RKO (cell line): ENCODE results near the gene GRID1.
"Not testable (repeated sequence)": the region's sequence is repeated elsewhere in the genome, so short reads cannot be mapped to it uniquely, and the experiment has no call there.

Source experiments
- DNase-seq: peaks from one replicate; pipeline ENCODE4 v3.0.0-alpha.2; 2016; ENCODE audit warnings: low spot score

Gene GRID1

DNA sequence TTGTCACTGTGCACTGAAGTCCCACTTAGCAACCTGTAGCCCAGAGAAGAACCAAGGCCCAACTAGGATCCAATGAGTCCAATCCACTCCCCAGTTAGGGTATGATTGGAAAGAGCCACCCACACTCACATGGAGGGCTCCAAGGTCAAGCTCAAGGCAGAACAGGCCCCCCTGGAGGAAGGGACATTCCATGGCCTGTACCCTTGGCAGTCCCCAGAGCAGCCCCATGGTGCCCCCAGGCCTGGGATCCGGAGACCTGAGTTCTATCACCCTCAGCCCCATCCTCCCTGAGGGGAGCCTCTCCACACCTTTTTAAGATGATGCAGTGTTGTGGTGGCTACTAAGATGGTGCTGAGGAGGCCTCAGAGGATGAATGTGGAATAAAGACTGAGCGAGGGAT lies 231.4 kb downstream of the GRID1 start:
- DNase-seq = no peak

DNA sequence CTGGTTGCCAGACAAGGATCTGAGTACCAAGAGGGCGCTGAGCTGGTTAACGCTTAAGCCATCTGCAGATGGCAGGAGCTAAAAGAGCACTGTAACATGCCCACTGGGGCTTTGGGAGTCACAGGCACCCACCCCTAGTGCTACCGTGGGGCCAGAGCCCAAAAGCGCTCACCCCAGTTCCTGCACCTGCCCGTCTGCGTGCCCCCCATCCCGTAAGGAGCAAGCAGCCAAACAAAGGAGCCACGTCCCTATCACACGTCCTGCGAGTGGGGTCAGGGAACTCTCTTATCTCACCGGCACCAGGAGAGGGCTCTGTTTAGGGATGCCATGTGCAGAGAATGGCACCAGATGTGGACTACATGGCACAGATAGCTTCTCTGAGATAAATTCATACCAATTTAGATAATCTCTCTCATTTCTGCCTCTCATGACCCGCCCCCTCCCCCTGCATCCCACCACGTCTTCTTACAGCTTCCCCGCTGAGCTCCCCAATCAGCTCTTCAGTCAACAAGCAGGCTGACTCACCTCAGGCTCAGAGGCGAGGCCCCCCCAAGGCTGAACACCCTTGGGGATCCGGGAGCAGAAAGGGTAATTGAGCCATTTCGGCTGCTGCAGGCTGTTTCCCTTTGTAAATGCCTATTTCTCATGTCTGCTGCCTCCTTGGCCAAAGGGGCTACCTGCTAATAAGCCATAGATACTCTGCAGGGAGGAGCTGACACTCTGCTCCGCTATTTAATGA lies 235.7 kb downstream of the GRID1 start:
- DNase-seq = no peak

DNA sequence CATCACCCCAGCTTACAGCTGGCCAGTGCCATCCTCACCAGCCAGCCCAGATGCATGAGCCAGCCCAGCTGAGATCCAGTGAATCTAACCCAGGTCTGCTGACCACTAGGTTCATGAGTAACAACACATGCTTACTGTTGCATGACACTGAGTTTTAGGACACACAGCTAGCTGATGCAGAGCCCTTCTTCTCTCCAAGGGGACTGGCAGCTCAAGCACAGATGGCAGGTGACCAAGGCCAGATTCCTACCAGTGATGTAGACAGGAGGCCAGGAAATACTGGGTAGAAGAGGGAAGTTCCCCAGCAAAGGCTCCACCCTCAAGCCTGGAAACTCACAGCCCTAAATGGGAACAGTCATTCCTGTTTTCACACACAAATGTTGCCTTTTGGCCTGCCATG lies 236.6 kb downstream of the GRID1 start:
- no peak for DNase-seq

- no peak for DNase-seq
Observed at GRCh38 chr10:86128360-86128759, 238.2 kb downstream of the GRID1 start.

DNA sequence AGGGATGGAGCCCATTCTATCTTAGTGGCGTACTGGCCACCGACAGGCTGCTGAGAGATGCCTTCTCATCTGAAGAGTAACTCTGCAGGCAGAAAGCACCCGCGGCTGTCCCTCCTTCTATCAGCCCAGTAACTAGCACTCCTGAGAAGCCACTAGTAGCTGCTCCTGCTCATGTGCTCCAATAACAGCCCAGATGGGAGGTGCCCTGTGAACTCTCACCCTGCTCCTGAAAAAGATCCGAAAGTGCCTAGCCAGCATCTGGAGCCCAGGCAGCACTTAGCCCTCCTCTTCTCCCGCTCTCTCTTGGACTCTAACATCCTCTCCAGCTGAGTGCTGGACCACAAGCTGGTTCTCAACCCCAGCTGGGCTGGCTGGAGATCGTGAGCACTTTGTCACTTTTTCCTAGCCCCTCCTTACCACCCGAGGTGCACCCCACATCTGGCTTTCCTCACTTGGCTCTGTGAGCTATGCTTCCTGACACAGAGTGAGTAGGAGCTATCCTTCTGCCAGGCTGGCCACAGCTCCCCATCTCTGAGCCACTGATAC lies 239.2 kb downstream of the GRID1 start:
- DNase-seq = no peak

GRCh38 chr10:86124734-86125133 lies 241.9 kb downstream of the GRID1 start:
- DNase-seq = no peak

- no peak for DNase-seq
Observed at GRCh38 chr10:86123715-86124114, 242.9 kb downstream of the GRID1 start.

DNA sequence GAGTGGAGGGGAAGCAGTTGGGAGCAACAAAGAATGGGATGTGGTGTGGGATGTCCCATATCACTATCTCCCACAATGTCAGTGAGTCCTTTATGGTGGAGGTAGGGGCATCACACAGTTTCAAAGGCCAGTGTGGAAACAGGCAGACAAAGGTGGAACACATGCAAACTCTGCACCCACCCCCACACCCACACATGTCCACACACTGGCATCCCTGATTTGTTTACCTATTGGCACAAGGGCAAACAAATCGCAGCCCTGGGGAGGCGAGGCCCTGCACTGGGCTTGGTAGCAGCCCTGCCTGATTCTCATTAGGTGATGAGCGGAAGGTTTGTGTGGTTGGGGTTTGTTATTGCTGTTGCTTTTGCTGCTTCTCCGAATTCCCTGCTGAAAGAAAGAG lies 243.3 kb downstream of the GRID1 start:
- DNase-seq = no peak

DNA sequence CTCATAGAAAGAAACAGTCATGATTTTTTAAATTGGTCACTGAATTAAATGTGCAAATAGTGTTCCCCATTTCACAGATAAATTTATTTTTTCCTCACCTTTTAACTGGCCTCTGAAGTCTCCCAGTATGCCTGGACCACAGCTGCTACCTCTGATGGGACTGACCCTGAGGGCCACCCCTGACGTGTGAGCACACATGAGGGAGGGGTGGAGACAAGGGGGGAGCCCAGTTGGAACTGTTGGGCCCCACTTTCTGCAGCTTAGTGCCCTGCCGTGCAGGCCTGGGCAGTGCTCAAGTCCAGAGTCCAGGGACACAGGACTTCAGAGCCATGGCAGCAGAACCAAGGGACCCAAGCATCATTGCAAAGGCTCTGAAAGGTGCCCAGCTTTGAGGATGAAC lies 243.9 kb downstream of the GRID1 start:
- no peak for DNase-seq

- no peak for DNase-seq
Observed at GRCh38 chr10:86121200-86121599, 245.4 kb downstream of the GRID1 start.

DNA sequence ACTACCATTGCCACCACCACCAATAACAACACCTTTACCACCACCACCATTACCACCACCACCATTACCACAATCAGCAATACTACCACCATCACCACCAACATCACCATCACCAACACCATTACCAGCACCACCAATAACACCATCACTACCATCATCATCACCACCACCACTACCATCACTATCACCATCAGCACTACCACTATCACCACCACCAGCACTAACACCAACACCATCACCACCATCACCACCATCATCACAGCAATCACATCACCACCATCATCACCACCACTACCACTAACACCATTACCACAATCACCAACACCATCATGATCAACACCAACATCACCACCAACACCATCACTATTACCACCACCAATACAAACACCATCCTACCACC lies 249.5 kb downstream of the GRID1 start:
- no peak for DNase-seq

- no peak for DNase-seq
Observed at GRCh38 chr10:86113983-86114382, 252.6 kb downstream of the GRID1 start.

DNA sequence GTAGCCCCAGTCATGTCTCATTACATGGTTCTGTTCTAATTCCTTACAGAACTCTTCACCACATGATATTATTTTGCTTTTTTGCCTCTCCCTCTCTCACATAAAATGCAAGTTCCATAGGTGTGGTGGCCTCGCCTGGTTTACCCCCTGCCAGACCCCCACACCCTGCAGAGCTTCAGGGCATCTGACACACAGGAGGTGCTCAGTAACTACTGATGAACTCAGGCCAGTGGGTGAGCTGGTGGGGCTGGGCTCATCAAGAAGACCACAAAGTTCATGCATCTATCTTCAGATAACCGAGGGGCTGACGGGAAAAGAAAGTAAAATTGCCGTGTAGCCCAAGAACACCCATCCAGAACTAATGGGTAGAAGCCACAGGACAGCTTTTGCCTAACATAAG lies 253.1 kb downstream of the GRID1 start:
- no peak for DNase-seq

GRCh38 chr10:86113044-86113443 lies 253.6 kb downstream of the GRID1 start:
- DNase-seq = no peak

DNA sequence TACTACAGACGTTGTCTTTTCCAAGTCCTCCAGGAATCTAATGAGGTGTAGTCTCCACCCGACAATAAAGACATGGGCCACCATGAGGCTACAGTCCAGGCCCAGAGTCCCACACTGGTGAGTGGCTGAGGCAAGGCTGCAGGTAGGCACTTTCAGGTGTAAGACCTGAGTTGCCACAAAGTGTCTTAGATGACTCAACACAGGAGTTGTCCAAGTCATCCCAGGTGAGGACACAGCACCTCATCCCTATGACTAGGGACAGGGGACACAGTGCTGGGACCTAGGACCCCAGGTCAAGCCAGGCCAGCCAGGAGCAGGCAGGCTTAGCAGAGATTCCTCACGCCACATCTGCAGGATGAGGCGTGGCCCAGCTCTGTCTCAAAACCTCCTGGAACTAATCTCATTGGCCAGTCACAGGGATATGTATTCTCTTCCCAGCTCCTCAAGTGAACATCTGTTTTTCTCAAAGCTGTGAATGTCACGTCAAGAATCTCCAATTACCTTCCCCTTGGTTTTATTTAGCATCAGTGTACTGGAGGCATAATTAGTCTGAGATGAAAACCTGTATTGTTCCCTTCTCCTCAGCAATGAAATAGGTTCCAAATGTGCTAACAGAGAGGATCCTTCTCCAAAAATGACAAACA lies 254.6 kb downstream of the GRID1 start:
- no peak for DNase-seq

- no peak for DNase-seq
Observed at GRCh38 chr10:86110156-86110786, 256.3 kb downstream of the GRID1 start.

DNA sequence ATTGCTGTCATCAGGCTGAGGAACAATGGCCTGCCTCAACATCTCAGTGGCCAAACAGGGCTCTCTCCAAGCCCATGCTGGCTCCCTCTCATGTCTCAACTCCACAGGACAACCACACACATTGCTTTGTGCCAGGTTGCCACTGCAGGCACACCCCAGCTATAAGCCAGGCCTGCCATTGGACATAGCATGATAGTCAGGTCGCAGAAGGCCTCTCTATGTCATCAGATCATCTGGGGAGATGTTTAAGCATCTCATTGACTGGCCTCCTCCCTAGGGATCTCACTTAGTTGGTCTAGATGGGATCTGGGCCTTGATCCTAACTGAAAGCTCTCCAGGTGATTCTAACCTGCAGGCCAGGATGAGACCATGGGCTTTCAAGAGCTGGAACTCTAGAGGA lies 257.2 kb downstream of the GRID1 start:
- DNase-seq = no peak

DNA sequence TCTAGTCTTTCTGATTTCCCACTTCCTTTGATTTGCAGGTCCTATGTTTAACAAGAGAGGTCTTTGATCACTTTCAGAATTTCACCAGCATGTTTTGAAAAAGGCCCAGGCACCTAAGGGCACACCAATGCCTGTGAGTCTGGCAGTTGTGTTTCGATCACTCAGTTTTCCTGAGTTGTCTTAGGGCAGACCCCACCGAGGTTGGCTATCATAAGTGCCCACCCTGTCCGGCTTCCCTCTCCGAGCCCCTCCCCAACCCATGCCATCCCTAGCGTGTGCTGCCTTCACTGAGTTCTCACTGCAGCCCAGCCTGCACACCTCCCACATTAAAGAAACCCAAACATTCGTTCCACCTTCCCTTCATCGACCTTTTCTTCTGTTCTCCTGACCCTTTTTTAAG lies 257.9 kb downstream of the GRID1 start:
- DNase-seq = no peak

GRCh38 chr10:86107611-86108310 lies 258.8 kb downstream of the GRID1 start:
- not testable (repeated sequence) for DNase-seq

DNA sequence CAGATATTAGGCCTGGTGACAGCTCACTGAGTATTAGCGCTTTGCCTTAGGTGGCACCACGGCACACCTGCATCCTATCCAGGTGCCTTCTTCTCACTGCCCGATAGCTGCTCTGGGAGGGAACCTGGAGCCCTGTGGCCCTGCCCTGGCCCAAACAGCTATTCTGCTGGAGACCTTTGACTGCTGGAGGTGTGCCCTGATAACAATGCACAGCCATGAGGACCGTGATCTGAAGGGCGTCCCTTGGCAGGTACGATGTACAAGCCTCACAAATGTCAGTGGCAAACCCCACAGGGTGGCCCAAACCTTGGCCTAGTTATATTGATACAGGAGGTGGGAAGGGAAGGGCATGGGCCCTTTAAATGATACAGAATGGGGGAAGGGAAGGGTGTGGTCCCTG lies 259.5 kb downstream of the GRID1 start:
- no peak for DNase-seq

DNA sequence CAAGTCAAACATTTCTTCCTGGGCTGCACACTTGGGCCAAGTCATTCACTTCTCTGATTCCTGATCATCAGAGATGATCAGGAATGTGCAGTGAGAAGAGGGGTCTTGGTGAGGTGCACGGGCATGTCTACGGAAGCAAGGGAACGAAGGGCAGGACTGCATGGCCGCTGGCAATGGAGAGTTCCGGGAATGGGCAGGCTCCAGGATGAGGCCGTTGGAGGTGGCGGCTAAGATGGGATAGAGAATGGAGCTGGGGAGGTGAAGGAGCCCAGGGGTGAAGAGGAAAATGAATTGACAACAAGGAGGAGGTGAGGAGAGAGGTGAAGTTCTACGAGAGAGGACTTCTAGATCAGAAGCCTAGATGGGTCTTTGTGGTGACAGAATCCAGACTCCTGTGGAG lies 260.0 kb downstream of the GRID1 start:
- DNase-seq = no peak

- DNase-seq = no peak
Observed at GRCh38 chr10:86105640-86106039, 261.0 kb downstream of the GRID1 start.

DNA sequence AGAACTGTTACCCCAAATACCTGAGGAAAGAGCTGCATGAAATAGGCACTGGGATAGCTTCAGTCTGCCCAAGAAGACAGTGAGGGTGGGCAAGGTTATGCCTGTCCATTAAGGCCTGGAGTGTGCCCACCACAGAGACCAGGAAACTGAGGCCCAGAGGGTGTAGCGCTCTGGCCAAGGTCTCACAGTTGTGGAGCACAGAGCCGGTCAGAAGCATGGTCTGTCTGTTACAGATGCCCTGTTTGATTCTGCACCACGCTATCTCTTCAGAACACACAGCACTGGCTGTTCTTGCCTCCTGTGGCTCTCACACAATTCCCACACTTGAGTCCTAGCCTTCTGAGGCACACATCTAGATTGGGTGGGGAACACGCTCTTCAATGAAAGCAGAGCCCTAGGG lies 261.4 kb downstream of the GRID1 start:
- no peak for DNase-seq
